ENCODE measurements around the gene SUGCT. TPM values are rescaled to one million over a fixed set of nuclear protein-coding genes. Genes with fewer than 3 reads are reported as not detected.

Gene SUGCT
- polyA plus RNA-seq, 1 of the 3 experiments (the other 2 are of a cell fraction), result 53.7 TPM

GRCh38 chr7:40279991-40280390 lies 145.2 kb downstream of the SUGCT start:
- CTCF ChIA-PET, result no interaction called here
- H3K4me3 ChIP-seq (ENCODE audit: low read depth in 2 of 2, low read length in 1 of 2), result no peak overlapping the region
- 0 out of 2 replicates have a peak, but pooled peaks cover 3% of the 10 kb centered on the region for H3K9me2 ChIP-seq
- peaks cover 0 to 10% of the 10 kb centered on the region in 2 experiments for H3K36me3 ChIP-seq (replicated peaks in 1 of 2; ENCODE audit: control insufficient read depth in 1 of 2, insufficient read depth in 2 of 2, low read length in 1 of 2)
- no peaks in the 10 kb centered on the region; a peak in 1 of 4 replicates for H3K4me1 ChIP-seq (ENCODE audit: control insufficient read depth in 1 of 2, insufficient read depth in 2 of 2, low read depth in 1 of 2, low read length in 1 of 2)
- no peaks in the 10 kb centered on the region for H3K79me2 ChIP-seq (ENCODE audit: insufficient read depth)
- no peak for TF ChIP-seq GABPA (IDR thresholded peaks at IDR 0.05; ENCODE audit: low read depth)
- no peak for TF ChIP-seq NRF1 (IDR thresholded peaks at IDR 0.05; ENCODE audit: low read depth, low read length)
- no peak for TF ChIP-seq SIN3A (IDR thresholded peaks at IDR 0.05; ENCODE audit: borderline replicate concordance, low read depth, low read length)
- no peak for TF ChIP-seq USF2 (IDR thresholded peaks at IDR 0.05; ENCODE audit: borderline replicate concordance, low read depth, low read length)
- TF ChIP-seq RFX5 (IDR thresholded peaks at IDR 0.05; ENCODE audit: low read length), result no peak
- no peak for TF ChIP-seq CHD2 (IDR thresholded peaks at IDR 0.05; ENCODE audit: low read length, partially characterized antibody)
- TF ChIP-seq RAD21 (IDR thresholded peaks at IDR 0.05; ENCODE audit: low read length), result no peak
- TF ChIP-seq TCF12 (IDR thresholded peaks at IDR 0.05), result no peak
- TF ChIP-seq FOSL2 (IDR thresholded peaks at IDR 0.05; ENCODE audit: borderline replicate concordance, low read depth), result no peak
- TF ChIP-seq RXRA (IDR thresholded peaks at IDR 0.05; ENCODE audit: borderline replicate concordance, low read depth), result no peak
- TF ChIP-seq MXI1 (IDR thresholded peaks at IDR 0.05; ENCODE audit: low read depth, low read length), result no peak
- no peak for TF ChIP-seq NFIC (IDR thresholded peaks at IDR 0.05; ENCODE audit: borderline replicate concordance)
- no peak for TF ChIP-seq RCOR1 (IDR thresholded peaks at IDR 0.05; ENCODE audit: low read length)
- TF ChIP-seq YY1 (IDR thresholded peaks at IDR 0.05; ENCODE audit: low read depth), result no peak
- no peak for TF ChIP-seq MAX (IDR thresholded peaks at IDR 0.05; ENCODE audit: low read depth)
- TF ChIP-seq JUND (IDR thresholded peaks at IDR 0.05), result no peak
- no peak for TF ChIP-seq IRF3 (IDR thresholded peaks at IDR 0.05; ENCODE audit: low read depth, low read length)
- TF ChIP-seq TEAD4 (IDR thresholded peaks at IDR 0.05; ENCODE audit: borderline replicate concordance, insufficient read depth), result no peak
- 0 out of 2 replicates have a peak, but pooled peaks cover 7% of the 10 kb centered on the region for H3K9me3 ChIP-seq
- POLR2A ChIA-PET, result no interaction called here
- no peak for DNase-seq
- H3F3A ChIP-seq (replicated peaks; ENCODE audit: insufficient read depth), result no peaks in the 10 kb centered on the region
- H3K27ac ChIP-seq (ENCODE audit: low read depth in 2 of 2, low read length in 1 of 2), result no peak overlapping the region
- 41% methylated on average over 2 of the region's 2 CpGs for WGBS (ENCODE audit: low lambda C conversion rate)
- H2AFZ ChIP-seq (ENCODE audit: low read depth), result no peak overlapping the region; the same call in 1 of the 2 replicates
- no peak overlapping the region for H3K9ac ChIP-seq
- H3K27me3 ChIP-seq (ENCODE audit: insufficient read depth), result no peaks in the 10 kb centered on the region
- no peak overlapping the region for H3K4me2 ChIP-seq
- H4K20me1 ChIP-seq (ENCODE audit: insufficient read depth), result no peaks in the 10 kb centered on the region

- Histone ChIP-seq H3K4me3 (ENCODE audit: low read depth in 2 of 2, low read length in 1 of 2) (no peak overlapping the region), H3K4me1 (ENCODE audit: control insufficient read depth in 1 of 2, insufficient read depth in 2 of 2, low read depth in 1 of 2, low read length in 1 of 2) (no peaks in the 10 kb centered on the region), H3K79me2 (ENCODE audit: insufficient read depth) (no peaks in the 10 kb centered on the region), H2AFZ (ENCODE audit: low read depth) (no peak overlapping the region), H3K9me3 (0 out of 2 replicates have a peak, but pooled peaks cover 7% of the 10 kb centered on the region), H3K4me2 (no peak overlapping the region), H3K9me2 (peaks cover 3% of the 10 kb centered on the region; the same call in 1 of the 2 replicates), H3F3A (replicated peaks; ENCODE audit: insufficient read depth) (no peaks in the 10 kb centered on the region), H3K36me3 (replicated peaks in 1 of 2; ENCODE audit: control insufficient read depth in 1 of 2, insufficient read depth in 2 of 2, low read length in 1 of 2) (peaks cover 0 to 10% of the 10 kb centered on the region in 2 experiments), H4K20me1 (ENCODE audit: insufficient read depth) (no peaks in the 10 kb centered on the region), H3K9ac (no peak overlapping the region), H3K27ac (ENCODE audit: low read depth in 2 of 2, low read length in 1 of 2) (no peak overlapping the region), H3K27me3 (ENCODE audit: insufficient read depth) (no peaks in the 10 kb centered on the region)
- ChIA-PET CTCF (interaction anchor here (0.7 kb wide), 1 partner anchor 50 kb away, joined by 3 read pairs; no protein-coding TSS in a partner anchor), POLR2A (no interaction called here)
- WGBS (ENCODE audit: low lambda C conversion rate), result 50% methylated on average over 2 of the region's 2 CpGs
- no peak for DNase-seq
- TF ChIP-seq POLR2AphosphoS5 (IDR thresholded peaks at IDR 0.05; ENCODE audit: low read depth, low read length), result no peak
These were observed 148.1 kb downstream of the SUGCT start for GRCh38 chr7:40282858-40283257.

All from SK-N-SH (cell line).